Measurements from ENCODE around the gene CLTCL1.
"Not testable (repeated sequence)": the region's sequence is repeated elsewhere in the genome, so short reads cannot be mapped to it uniquely, and the experiment has no call there.

CLTCL1 gene

GRCh38 chr22:19291580-19292457, at the start of gene CLTCL1:
CLTCL1 (minus strand) TSS chr22:19291719; CDS start chr22:19291641, 78 bp downstream.
- DNase-seq, result no peak

GRCh38 chr22:19337137-19337536, 45.6 kb upstream of the CLTCL1 start:
- DNase-seq, result no peak

- DNase-seq, result no peak
Observed at GRCh38 chr22:19336133-19337075, 44.9 kb upstream of the CLTCL1 start.

- DNase-seq, result no peak
Observed at GRCh38 chr22:19331975-19332374, 40.5 kb upstream of the CLTCL1 start.

GRCh38 chr22:19331474-19331873, 40.0 kb upstream of the CLTCL1 start:
- no peak for DNase-seq

- no peak for DNase-seq
Observed at GRCh38 chr22:19330865-19331418, 39.4 kb upstream of the CLTCL1 start.

GRCh38 chr22:19330205-19330604, 38.7 kb upstream of the CLTCL1 start:
- not testable (repeated sequence) for DNase-seq

GRCh38 chr22:19329454-19329853, 37.9 kb upstream of the CLTCL1 start:
- no peak for DNase-seq

- no peak for DNase-seq
Observed at GRCh38 chr22:19325296-19325948, 33.9 kb upstream of the CLTCL1 start.

- DNase-seq, result not testable (repeated sequence)
Observed at GRCh38 chr22:19323420-19323819, 31.9 kb upstream of the CLTCL1 start.

- DNase-seq, result no peak
Observed at GRCh38 chr22:19321757-19322156, 30.2 kb upstream of the CLTCL1 start.

GRCh38 chr22:19320136-19320535, 28.6 kb upstream of the CLTCL1 start:
- DNase-seq, result not testable (repeated sequence)

- no peak for DNase-seq
Observed at GRCh38 chr22:19319281-19319680, 27.8 kb upstream of the CLTCL1 start.

- DNase-seq, result no peak
Observed at GRCh38 chr22:19317865-19318264, 26.3 kb upstream of the CLTCL1 start.

- DNase-seq, result no peak
Observed at GRCh38 chr22:19307872-19308271, 16.4 kb upstream of the CLTCL1 start.

GRCh38 chr22:19306535-19306934, 15.0 kb upstream of the CLTCL1 start:
- DNase-seq, result not testable (repeated sequence)

- DNase-seq, result no peak
Observed at GRCh38 chr22:19304547-19304946, 13.0 kb upstream of the CLTCL1 start.

GRCh38 chr22:19303785-19304184, 12.3 kb upstream of the CLTCL1 start:
- DNase-seq, result no peak

- no peak for DNase-seq
Observed at GRCh38 chr22:19295733-19296132, 4.2 kb upstream of the CLTCL1 start.

- no peak for DNase-seq
Observed at GRCh38 chr22:19292458-19293230, 1.1 kb upstream of the CLTCL1 start.

GRCh38 chr22:19291218-19291579, 320 bp downstream of the CLTCL1 start:
- DNase-seq, result no peak
